Upper lobe of left lung (tissue), 4 donors: Measurements from ENCODE around the gene HMGN4.

Source experiments
- POLR2A ChIP-seq, 4 donors: fragments of 450-650 bp; IDR thresholded peaks; one replicate each; pipeline ENCODE4 v1.5.1; 2016 to 2017; ENCODE audit warnings: antibody characterized with exemption in 4 of 4, mild to moderate bottlenecking in 2 of 4
- TF ChIP-seq, protein P1 (sequence below), 6 experiments: fragments of 450-650 bp in 4 of 6; fragments of 200-600 bp in 2 of 6; sonication (generic) in 2 of 6; IDR thresholded peaks; one replicate each; pipeline ENCODE4 v1.5.1; 2016 to 2019; ENCODE audit warnings: antibody characterized with exemption in 6 of 6

DNA sequence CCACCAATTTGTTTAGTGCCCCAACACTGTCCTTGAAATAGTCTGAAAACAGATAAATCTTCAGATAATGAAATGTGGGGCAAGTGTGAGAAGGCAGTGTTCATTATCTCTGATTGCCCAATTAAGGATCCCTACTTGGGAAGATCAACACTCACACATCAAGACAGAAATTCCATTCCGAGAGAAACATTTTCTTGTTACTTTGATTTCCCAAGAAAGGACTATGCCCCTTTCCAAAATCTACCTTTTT, 16.2 kb downstream of the HMGN4 start:
- TF ChIP-seq, protein P1, sequence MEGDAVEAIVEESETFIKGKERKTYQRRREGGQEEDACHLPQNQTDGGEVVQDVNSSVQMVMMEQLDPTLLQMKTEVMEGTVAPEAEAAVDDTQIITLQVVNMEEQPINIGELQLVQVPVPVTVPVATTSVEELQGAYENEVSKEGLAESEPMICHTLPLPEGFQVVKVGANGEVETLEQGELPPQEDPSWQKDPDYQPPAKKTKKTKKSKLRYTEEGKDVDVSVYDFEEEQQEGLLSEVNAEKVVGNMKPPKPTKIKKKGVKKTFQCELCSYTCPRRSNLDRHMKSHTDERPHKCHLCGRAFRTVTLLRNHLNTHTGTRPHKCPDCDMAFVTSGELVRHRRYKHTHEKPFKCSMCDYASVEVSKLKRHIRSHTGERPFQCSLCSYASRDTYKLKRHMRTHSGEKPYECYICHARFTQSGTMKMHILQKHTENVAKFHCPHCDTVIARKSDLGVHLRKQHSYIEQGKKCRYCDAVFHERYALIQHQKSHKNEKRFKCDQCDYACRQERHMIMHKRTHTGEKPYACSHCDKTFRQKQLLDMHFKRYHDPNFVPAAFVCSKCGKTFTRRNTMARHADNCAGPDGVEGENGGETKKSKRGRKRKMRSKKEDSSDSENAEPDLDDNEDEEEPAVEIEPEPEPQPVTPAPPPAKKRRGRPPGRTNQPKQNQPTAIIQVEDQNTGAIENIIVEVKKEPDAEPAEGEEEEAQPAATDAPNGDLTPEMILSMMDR (IDR thresholded peaks at IDR 0.05), result no peak
- no peak for TF ChIP-seq POLR2A (IDR thresholded peaks at IDR 0.05)
